Measurements from ENCODE around the gene GPATCH2. TPM values are rescaled to one million over a fixed set of nuclear protein-coding genes. Genes with fewer than 3 reads are reported as not detected.

The GPATCH2 gene
- 12.4 and 15.5 TPM in 2 replicates for total RNA-seq (2014; rRNA removed)
- polyA plus RNA-seq (2012): 2.9 TPM

- DNase-seq (ENCODE audit: low read depth): peak; percentile 88
These were observed at the start of gene GPATCH2, which contains the start of gene SPATA17 for GRCh38 chr1:217630711-217631591. Gene GPATCH2, minus strand, starts transcription at chr1:217631090. Its CDS starts 119 bp downstream, at chr1:217630971. Gene SPATA17, plus strand, starts transcription at chr1:217631344. Its CDS starts 35 bp downstream, at chr1:217631379.

- DNase-seq (ENCODE audit: low read depth): no peak
These were observed 43.3 kb upstream of the GPATCH2 start for GRCh38 chr1:217674028-217674729.

- DNase-seq (ENCODE audit: low read depth): no peak
These were observed 42.5 kb upstream of the GPATCH2 start for GRCh38 chr1:217673387-217673786.

- DNase-seq (ENCODE audit: low read depth): no peak
These were observed 37.6 kb upstream of the GPATCH2 start for GRCh38 chr1:217668351-217668940.

- DNase-seq (ENCODE audit: low read depth): peak; percentile 14
These were observed 30.5 kb upstream of the GPATCH2 start for GRCh38 chr1:217661407-217661806.

- DNase-seq (ENCODE audit: low read depth): peak; percentile 93
These were observed 29.6 kb upstream of the GPATCH2 start for GRCh38 chr1:217660353-217661062.

- DNase-seq (ENCODE audit: low read depth): no peak
These were observed 19.8 kb upstream of the GPATCH2 start for GRCh38 chr1:217650674-217651073.

- peak; percentile 18 for DNase-seq (ENCODE audit: low read depth)
These were observed 16.9 kb upstream of the GPATCH2 start for GRCh38 chr1:217647791-217648190.

GRCh38 chr1:217642455-217642854 lies 11.6 kb upstream of the GPATCH2 start:
- no peak for DNase-seq (ENCODE audit: low read depth)

- no peak for DNase-seq (ENCODE audit: low read depth)
These were observed 3.5 kb downstream of the GPATCH2 start for GRCh38 chr1:217627431-217627830.

- DNase-seq (ENCODE audit: low read depth): no peak
These were observed 4.6 kb downstream of the GPATCH2 start for GRCh38 chr1:217626321-217626720.

GRCh38 chr1:217622042-217622441 lies 8.8 kb downstream of the GPATCH2 start:
- no peak for DNase-seq (ENCODE audit: low read depth)

- DNase-seq (ENCODE audit: low read depth): no peak
These were observed 10.1 kb downstream of the GPATCH2 start for GRCh38 chr1:217620814-217621213.

GRCh38 chr1:217617126-217617525 lies 13.8 kb downstream of the GPATCH2 start:
- DNase-seq (ENCODE audit: low read depth): no peak

GRCh38 chr1:217614200-217614712 lies 16.6 kb downstream of the GPATCH2 start:
- peak; percentile 3 for DNase-seq (ENCODE audit: low read depth)

GRCh38 chr1:217605390-217605789 lies 25.5 kb downstream of the GPATCH2 start:
- peak; percentile 10 for DNase-seq (ENCODE audit: low read depth)

- no peak for DNase-seq (ENCODE audit: low read depth)
These were observed 28.5 kb downstream of the GPATCH2 start for GRCh38 chr1:217602380-217602779.

GRCh38 chr1:217599154-217599553 lies 31.7 kb downstream of the GPATCH2 start:
- DNase-seq (ENCODE audit: low read depth): no peak

- DNase-seq (ENCODE audit: low read depth): no peak
These were observed 40.3 kb downstream of the GPATCH2 start for GRCh38 chr1:217590598-217590997.

- peak; percentile 24 for DNase-seq (ENCODE audit: low read depth)
These were observed 44.3 kb downstream of the GPATCH2 start for GRCh38 chr1:217586586-217586985.

- DNase-seq (ENCODE audit: low read depth): no peak
These were observed 45.3 kb downstream of the GPATCH2 start for GRCh38 chr1:217585577-217585976.
